ENCODE measurements around the gene L3MBTL4.
"Not testable (repeated sequence)": the region's sequence is repeated elsewhere in the genome, so short reads cannot be mapped to it uniquely, and the experiment has no call there.

L3MBTL4 gene

GRCh38 chr18:6294148-6294784 is 120.4 kb downstream of the L3MBTL4 start:
- DNase-seq = no peak

DNA sequence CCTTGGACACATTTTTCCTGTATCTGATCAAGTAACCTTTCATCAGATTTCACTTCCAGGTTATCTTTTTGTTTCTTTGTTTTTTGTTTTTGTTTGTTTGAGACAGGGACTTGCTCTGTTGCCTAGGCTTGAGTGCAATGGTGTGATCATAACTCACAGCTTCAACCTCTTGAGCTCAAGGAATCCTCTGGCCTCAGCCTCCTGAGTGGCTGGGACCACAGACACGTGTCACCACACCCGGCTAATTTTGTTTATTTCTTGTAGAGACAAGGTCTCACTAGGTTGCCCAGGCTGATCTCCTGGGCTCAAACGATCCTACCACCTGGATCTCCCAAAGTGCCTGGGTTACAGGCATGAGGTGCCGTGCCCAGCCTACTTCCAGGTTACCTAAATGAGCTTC is 124.9 kb downstream of the L3MBTL4 start:
- DNase-seq = no peak

- DNase-seq = no peak
Observed at GRCh38 chr18:6286585-6286984, 128.1 kb downstream of the L3MBTL4 start.

DNA sequence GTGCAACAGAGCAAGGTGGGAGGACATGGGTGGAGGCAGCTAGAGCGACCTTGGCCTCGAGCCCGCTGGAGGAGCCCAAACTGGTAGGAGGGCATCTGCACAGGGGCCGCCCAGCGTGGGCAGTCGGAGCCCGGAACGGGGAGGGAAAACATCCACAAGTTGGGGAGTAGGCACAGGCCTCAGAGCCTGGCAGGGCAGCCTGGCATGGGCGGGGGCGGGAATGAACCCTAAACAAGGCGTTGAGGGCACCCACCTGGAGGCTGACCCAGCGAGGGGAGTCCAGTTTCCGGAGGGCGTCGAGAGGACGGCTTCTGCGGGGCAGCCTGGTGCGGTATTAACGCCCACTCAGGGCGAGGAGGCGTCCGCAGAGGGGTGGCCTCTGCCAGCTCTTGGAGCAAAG is 129.9 kb downstream of the L3MBTL4 start:
- DNase-seq = no peak

DNA sequence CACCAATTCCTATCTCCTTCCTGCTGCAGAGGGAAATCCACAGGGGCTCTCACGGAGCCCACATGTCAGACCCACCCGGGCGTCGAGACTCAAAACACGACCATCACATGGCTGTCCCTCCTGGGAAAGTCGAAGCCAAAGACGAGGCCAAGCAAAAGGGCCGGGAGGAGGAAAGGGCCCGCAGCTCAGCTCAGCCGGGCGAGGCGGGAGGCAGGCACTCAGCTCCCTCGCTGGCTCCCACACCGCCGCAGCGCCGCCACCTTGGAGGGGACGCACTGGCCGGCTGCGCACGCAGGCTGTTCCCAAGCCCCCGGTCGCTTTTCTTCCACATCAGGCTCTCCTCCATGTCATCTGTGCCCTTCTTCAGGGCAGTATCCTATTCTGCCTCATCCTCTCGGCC is 130.4 kb downstream of the L3MBTL4 start:
- DNase-seq = no peak

- no peak for DNase-seq
Observed at GRCh38 chr18:6281874-6282273, 132.8 kb downstream of the L3MBTL4 start.

GRCh38 chr18:6280211-6280743 is 134.4 kb downstream of the L3MBTL4 start:
- no peak for DNase-seq

DNA sequence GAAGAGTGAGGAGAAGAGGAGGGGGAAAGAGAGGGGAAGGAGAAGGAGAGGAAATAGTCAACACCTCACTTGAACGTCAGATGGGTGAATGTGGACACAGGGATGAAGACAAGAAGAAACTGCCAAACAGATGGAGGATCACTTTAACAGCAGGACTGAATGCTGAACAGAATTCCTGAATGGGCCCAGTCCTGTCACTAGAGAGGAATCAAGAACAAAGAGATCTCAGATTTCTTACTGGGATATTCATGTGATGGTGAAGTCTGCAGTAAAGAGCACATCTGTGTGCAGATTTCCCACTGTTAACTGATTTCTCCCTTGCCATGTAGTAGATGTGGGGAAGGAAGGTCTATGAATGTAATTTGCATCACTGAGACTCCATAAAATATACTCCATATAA is 135.4 kb downstream of the L3MBTL4 start:
- DNase-seq = no peak

DNA sequence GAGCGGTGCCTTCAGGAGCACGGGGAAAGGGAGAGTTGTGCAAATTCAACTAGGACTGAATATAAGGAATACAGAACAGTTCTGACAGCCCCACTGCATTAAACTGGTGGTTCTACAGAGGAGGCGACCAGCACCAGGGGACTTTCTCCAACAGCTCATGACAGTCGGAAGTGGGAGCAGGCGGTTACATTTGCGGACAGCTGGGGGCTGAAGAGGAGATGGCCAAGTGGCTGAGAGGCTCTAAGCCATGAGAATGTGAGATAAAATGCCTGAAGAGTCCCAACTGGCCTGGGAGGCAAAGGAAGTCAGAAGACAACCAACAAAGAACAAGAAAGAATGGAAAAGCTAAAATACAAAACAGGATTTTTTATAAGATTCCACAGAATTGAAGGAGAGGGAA is 141.3 kb downstream of the L3MBTL4 start:
- DNase-seq = no peak

DNA sequence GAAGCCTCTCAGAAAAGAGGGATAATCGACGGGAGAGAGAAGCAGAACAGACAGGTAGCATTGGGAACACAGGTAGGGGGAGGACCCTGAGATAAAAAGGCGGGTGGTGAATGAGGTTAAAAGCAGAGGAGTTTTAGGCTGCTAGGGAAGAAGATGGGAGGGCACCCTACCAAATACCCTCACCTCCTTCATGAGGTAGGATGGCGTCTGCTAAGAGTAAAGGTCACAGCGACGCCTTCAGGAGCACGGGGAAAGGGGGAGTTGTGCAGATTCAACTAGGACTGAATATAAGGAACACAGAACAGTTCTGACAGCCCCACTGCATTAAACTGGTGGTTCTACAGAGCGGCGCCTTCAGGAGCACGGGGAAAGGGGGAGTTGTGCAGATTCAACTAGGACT is 142.6 kb downstream of the L3MBTL4 start:
- DNase-seq = not testable (repeated sequence)

GRCh38 chr18:6271585-6271984 is 143.1 kb downstream of the L3MBTL4 start:
- DNase-seq = no peak

DNA sequence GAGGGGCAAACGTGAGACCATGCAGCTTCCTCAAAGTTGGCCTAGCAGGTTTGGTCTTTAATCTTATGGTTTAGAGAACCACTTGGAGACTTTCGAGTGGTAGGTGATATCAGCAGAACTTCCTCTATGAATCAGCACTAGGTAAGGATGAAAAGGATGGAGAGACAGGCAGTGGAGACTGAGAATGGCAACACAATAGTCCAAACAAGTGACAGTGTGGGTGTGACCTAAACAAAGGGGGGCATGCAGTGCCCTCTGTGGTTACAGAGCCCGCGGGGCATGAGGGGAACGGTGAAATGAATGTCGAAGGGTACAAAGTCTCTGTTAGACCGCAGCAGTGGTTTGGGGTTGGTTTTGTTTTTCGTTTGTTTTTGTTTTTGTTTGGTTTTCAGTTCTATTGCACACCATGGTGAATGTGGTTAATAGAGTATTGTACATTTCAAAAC is 143.9 kb downstream of the L3MBTL4 start:
- no peak for DNase-seq

DNA sequence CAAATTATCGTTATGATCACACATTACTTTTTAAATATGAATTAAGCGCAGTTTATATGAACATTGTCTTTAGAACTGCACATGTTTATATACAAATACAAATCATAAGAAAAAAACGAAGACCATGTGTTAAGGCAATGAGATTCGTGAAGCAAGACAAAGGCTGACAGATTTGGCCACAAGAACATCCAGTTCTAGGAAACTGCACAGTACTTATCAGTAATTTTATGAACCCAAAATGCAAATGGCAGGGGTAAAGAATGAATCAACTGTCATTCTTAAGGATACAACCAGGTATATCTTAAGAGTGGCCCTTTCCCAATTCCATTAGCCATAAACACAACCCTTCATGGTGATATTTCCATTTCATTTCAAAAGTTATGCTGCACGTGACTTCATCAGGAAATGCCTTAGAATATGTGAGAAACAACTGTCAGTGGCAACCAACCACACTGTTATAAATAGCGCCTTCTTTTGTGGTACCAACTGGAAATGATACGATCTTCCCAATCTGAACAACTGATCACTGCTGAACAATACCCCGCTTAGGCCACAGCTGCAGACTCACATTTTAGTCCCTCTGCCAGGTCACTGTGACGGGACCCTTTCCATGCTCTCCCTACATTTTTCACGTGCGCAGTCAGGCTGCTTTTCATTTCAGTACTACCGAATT is 144.9 kb downstream of the L3MBTL4 start:
- DNase-seq = no peak

DNA sequence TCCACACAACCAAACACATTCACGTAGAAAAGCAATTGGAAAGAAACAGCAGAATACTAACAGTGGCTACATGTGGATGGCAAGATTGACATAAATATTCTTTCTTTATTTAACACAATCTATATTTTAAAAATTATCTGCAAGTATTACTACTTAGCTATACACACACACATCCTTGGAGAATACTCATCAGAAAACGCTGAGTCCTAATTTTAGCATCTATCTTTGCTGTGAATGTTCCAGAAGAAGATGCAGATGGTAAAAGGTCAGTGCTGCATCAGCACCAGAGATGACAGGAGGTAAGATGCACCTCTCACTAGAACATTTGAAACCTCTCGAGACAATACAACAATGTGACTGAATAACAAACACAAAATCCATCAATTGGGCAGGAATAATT is 148.5 kb downstream of the L3MBTL4 start:
- DNase-seq = no peak

DNA sequence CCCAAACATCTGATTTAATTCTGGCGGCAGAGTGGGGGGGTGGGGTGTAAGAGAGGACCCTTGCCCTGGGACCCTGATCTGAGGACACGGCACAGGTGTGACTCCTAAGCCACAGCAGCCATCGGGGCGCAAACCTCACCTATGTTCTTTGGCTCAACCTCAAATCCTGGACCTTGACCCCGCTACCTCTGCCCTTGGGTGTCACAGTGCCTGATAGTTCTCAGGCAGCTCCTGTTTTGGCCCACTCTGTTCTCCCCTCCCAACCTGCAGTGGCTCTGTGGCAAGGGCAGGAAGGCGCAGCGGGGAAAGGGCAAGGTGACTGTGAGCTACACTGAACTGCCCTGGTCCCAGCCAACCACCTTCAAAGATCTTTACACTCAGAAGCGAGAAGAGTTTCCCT is 152.8 kb downstream of the L3MBTL4 start:
- no peak for DNase-seq

DNA sequence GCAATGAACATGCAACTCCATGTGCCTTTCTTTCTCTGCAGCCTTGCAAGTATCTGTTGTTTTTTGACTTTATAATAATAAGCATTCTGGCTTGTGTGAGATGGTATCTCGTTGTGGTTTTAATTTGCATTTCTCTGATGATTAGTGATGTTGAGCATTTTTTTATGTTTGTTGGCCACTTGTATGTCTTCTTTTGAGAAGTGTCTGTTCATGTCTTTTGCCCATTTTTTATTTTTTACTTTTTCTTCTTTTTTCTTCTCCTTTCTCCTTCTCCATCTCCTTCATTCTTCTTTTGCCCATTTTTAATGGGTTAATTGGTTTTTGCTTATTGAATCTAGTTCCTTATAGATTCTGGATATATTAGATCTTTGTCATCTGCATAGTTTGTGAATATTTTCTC is 155.4 kb downstream of the L3MBTL4 start:
- not testable (repeated sequence) for DNase-seq

GRCh38 chr18:6257950-6258349 is 156.8 kb downstream of the L3MBTL4 start:
- DNase-seq = no peak

GRCh38 chr18:6256521-6256920 is 158.2 kb downstream of the L3MBTL4 start:
- DNase-seq = no peak

DNA sequence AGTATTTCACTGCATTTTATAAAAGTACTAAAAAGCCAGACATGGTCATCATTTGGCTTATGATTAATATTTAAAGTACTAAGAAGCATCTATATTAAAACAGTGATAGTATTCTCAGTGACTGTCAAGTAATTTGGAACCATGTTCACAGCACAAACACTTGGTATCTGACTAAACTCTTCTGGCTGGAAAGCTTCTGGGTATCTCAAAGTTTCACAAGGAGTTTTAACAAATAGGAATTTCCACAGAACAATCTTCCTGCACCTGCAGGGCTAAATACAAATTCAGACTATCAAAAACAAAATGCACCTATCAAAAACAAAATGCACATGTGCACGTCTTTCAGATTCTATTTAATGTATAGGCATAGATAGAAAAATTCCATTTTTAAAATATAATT is 158.8 kb downstream of the L3MBTL4 start:
- no peak for DNase-seq

DNA sequence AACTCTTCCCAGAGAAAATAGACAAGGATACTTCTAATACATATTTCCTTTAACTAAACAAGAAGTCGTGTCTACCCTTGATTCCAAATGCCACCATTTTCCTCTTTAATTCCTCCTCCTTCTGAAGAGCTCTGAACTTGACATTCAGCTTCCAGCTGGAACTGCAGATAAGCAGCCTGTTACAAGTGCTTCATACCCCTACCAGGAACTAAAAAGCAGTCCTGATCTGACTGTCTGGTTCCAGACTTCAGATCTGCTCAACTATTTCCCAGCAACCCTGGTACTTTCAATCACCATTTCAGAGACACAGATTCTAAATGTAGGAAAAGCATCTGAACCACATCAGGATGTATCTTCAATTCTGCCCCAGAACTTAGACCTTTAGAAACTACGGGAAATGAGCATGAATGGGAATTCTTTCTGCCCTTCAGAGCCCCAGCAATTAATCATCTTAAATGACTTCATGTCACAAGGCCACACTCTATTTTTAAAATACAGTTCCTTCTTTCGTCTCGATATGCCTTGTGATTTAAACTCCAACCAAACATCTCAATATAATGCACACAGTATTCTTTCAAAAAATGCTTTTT is 159.5 kb downstream of the L3MBTL4 start:
- DNase-seq = no peak

GRCh38 chr18:6254456-6254855 is 160.3 kb downstream of the L3MBTL4 start:
- no peak for DNase-seq

GRCh38 chr18:6251084-6251483 is 163.6 kb downstream of the L3MBTL4 start:
- no peak for DNase-seq

- DNase-seq = no peak
Observed at GRCh38 chr18:6249788-6250187, 164.9 kb downstream of the L3MBTL4 start.

- DNase-seq = no peak
Observed at GRCh38 chr18:6249170-6249569, 165.5 kb downstream of the L3MBTL4 start.
